ENCODE results near the gene USP10. TPM values are rescaled to one million over a fixed set of nuclear protein-coding genes. Genes with fewer than 3 reads are reported as not detected.

The USP10 gene
- total and polyA plus RNA-seq, 5 donors = 25.8 to 66.5 (median 61.9) TPM

GRCh38 chr16:84660973-84661372 is 38.8 kb upstream of the USP10 start:
- ATAC-seq (no peak), DNase-seq (no peak)
- Histone ChIP-seq H3K27me3 (ENCODE audit: control insufficient read depth, insufficient read depth) (no peaks in the 10 kb centered on the region), H3K4me1 (ENCODE audit: control insufficient read depth, insufficient read depth, low read length) (no peaks in the 10 kb centered on the region), H3K27ac (ENCODE audit: low read length) (no peak overlapping the region), H3K9me3 (ENCODE audit: control insufficient read depth, low read length) (no peaks in the 10 kb centered on the region), H3K4me3 (ENCODE audit: low read length) (no peak overlapping the region)
- WGBS = 75% methylated on average over 7 of the region's 7 CpGs
- intact Hi-C loops (cut with DNase I) = no loop called here

GRCh38 chr16:84661418-84662060 is 38.3 kb upstream of the USP10 start:
- Histone ChIP-seq H3K27ac (ENCODE audit: low read length) (no peak overlapping the region), H3K27me3 (ENCODE audit: control insufficient read depth, insufficient read depth) (no peaks in the 10 kb centered on the region), H3K9me3 (ENCODE audit: control insufficient read depth, low read length) (no peaks in the 10 kb centered on the region), H3K4me1 (ENCODE audit: control insufficient read depth, insufficient read depth, low read length) (no peaks in the 10 kb centered on the region), H3K4me3 (ENCODE audit: low read length) (no peak overlapping the region)
- DNase-seq (no peak), ATAC-seq (peak in 1 of 2 donors; percentile 6)
- intact Hi-C loops (cut with DNase I) = no loop called here
- WGBS = 97% methylated on average over 51 of the region's 51 CpGs

GRCh38 chr16:84662471-84662870 is 37.3 kb upstream of the USP10 start:
- H3K4me1 ChIP-seq (ENCODE audit: control insufficient read depth, insufficient read depth, low read length) = no peaks in the 10 kb centered on the region
- WGBS = 93% methylated on average over 9 of the region's 9 CpGs
- intact Hi-C loops (cut with DNase I) = no loop called here

GRCh38 chr16:84663433-84664101 is 36.2 kb upstream of the USP10 start:
- WGBS = 70% methylated on average over 9 of the region's 9 CpGs
- no peak for ATAC-seq

More at GRCh38 chr16:84662471-84662870, 37.3 kb upstream of the USP10 start:
- no peaks in the 10 kb centered on the region for H3K9me3 ChIP-seq (ENCODE audit: control insufficient read depth, low read length)
- no peak overlapping the region for H3K27ac ChIP-seq (ENCODE audit: low read length)
- H3K27me3 ChIP-seq (ENCODE audit: control insufficient read depth, insufficient read depth) = no peaks in the 10 kb centered on the region
- ATAC-seq = no peak
- no peak for DNase-seq
- H3K4me3 ChIP-seq (ENCODE audit: low read length) = no peak overlapping the region

GRCh38 chr16:84665359-84665758 is 34.4 kb upstream of the USP10 start:
- Histone ChIP-seq H3K27me3 (ENCODE audit: control insufficient read depth, insufficient read depth) (no peaks in the 10 kb centered on the region), H3K27ac (ENCODE audit: low read length) (no peak overlapping the region), H3K4me1 (ENCODE audit: control insufficient read depth, insufficient read depth, low read length) (no peaks in the 10 kb centered on the region), H3K9me3 (ENCODE audit: control insufficient read depth, low read length) (no peaks in the 10 kb centered on the region), H3K4me3 (ENCODE audit: low read length) (no peak overlapping the region)
- ATAC-seq (no peak), DNase-seq (no peak)
- intact Hi-C loops (cut with DNase I) = no loop called here
- WGBS = 87% methylated on average over 2 of the region's 2 CpGs

More at GRCh38 chr16:84663433-84664101, 36.2 kb upstream of the USP10 start:
- Histone ChIP-seq H3K9me3 (ENCODE audit: control insufficient read depth, low read length) (no peaks in the 10 kb centered on the region), H3K27me3 (ENCODE audit: control insufficient read depth, insufficient read depth) (no peaks in the 10 kb centered on the region), H3K27ac (ENCODE audit: low read length) (no peak overlapping the region), H3K4me3 (ENCODE audit: low read length) (no peak overlapping the region), H3K4me1 (ENCODE audit: control insufficient read depth, insufficient read depth, low read length) (no peaks in the 10 kb centered on the region)
- intact Hi-C loops (cut with DNase I) = no loop called here
- DNase-seq = no peak

- no peaks in the 10 kb centered on the region for H3K4me1 ChIP-seq (ENCODE audit: control insufficient read depth, insufficient read depth, low read length)
- no peaks in the 10 kb centered on the region for H3K9me3 ChIP-seq (ENCODE audit: control insufficient read depth, low read length)
- WGBS = 92% methylated on average over 7 of the region's 7 CpGs
- H3K4me3 ChIP-seq (ENCODE audit: low read length) = no peak overlapping the region
- DNase-seq = no peak
- no peak overlapping the region for H3K27ac ChIP-seq (ENCODE audit: low read length)
- intact Hi-C loops (cut with DNase I) = no loop called here
- ATAC-seq = peak in 1 of 2 donors; percentile 7
- no peaks in the 10 kb centered on the region for H3K27me3 ChIP-seq (ENCODE audit: control insufficient read depth, insufficient read depth)
Measured at GRCh38 chr16:84665843-84666242, 34.0 kb upstream of the USP10 start.

- 76% methylated on average over 16 of the region's 16 CpGs for WGBS
- intact Hi-C loops (cut with DNase I) = no loop called here
- no peak overlapping the region for H3K27ac ChIP-seq (ENCODE audit: low read length)
Measured at GRCh38 chr16:84667600-84668309, 32.0 kb upstream of the USP10 start.

GRCh38 chr16:84670063-84670462 is 29.7 kb upstream of the USP10 start:
- no peaks in the 10 kb centered on the region for H3K27me3 ChIP-seq (ENCODE audit: control insufficient read depth, insufficient read depth)
- H3K9me3 ChIP-seq (ENCODE audit: control insufficient read depth, low read length) = no peaks in the 10 kb centered on the region
- peak in 1 of 3 donors; percentile 51 for DNase-seq
- H3K27ac ChIP-seq (ENCODE audit: low read length) = no peak overlapping the region
- H3K4me1 ChIP-seq (ENCODE audit: control insufficient read depth, insufficient read depth, low read length) = no peaks in the 10 kb centered on the region
- 87% methylated on average over 12 of the region's 12 CpGs for WGBS
- no peak for ATAC-seq
- intact Hi-C loops (cut with DNase I) = loop anchor here in 2 of 4 donors (5.0 to 10.0 kb wide), 2 partner anchors 55 to 57 kb away; no protein-coding TSS in a partner anchor
- no peak overlapping the region for H3K4me3 ChIP-seq (ENCODE audit: low read length)

More at GRCh38 chr16:84667600-84668309, 32.0 kb upstream of the USP10 start:
- H3K4me1 ChIP-seq (ENCODE audit: control insufficient read depth, insufficient read depth, low read length) = no peaks in the 10 kb centered on the region
- H3K9me3 ChIP-seq (ENCODE audit: control insufficient read depth, low read length) = no peaks in the 10 kb centered on the region
- ATAC-seq (no peak), DNase-seq (no peak)
- H3K27me3 ChIP-seq (ENCODE audit: control insufficient read depth, insufficient read depth) = no peaks in the 10 kb centered on the region
- H3K4me3 ChIP-seq (ENCODE audit: low read length) = no peak overlapping the region

- WGBS = 56% methylated on average over 26 of the region's 26 CpGs
- Histone ChIP-seq H3K9me3 (ENCODE audit: control insufficient read depth, low read length) (no peaks in the 10 kb centered on the region), H3K4me3 (ENCODE audit: low read length) (no peak overlapping the region), H3K27ac (ENCODE audit: low read length) (no peak overlapping the region), H3K27me3 (ENCODE audit: control insufficient read depth, insufficient read depth) (no peaks in the 10 kb centered on the region), H3K4me1 (ENCODE audit: control insufficient read depth, insufficient read depth, low read length) (no peaks in the 10 kb centered on the region)
- peak; percentile 76 to 92 (median 91) for DNase-seq
- ATAC-seq = peak; percentile 75 to 78
- intact Hi-C loops (cut with DNase I) = loop anchor here (2.0 to 10.0 kb wide), 3 partner anchors 52 to 55 kb away; no protein-coding TSS in a partner anchor
Measured at GRCh38 chr16:84672276-84673202, 27.3 kb upstream of the USP10 start.

GRCh38 chr16:84673203-84673535 is 26.6 kb upstream of the USP10 start:
- DNase-seq (no peak), ATAC-seq (no peak)
- Histone ChIP-seq H3K4me3 (ENCODE audit: low read length) (no peak overlapping the region), H3K4me1 (ENCODE audit: control insufficient read depth, insufficient read depth, low read length) (no peaks in the 10 kb centered on the region), H3K27me3 (ENCODE audit: control insufficient read depth, insufficient read depth) (no peaks in the 10 kb centered on the region), H3K9me3 (ENCODE audit: control insufficient read depth, low read length) (no peaks in the 10 kb centered on the region), H3K27ac (ENCODE audit: low read length) (no peak overlapping the region)
- 91% methylated on average over 3 of the region's 3 CpGs for WGBS
- intact Hi-C loops (cut with DNase I) = loop anchor here (2.0 to 10.0 kb wide), 3 partner anchors 52 to 54 kb away; no protein-coding TSS in a partner anchor
